ENCODE results near the gene PLA2G15. TPM values are rescaled to one million over a fixed set of nuclear protein-coding genes. Genes with fewer than 3 reads are reported as not detected.
A peak's percentile ranks its signal among the peaks of the same experiment; 100 is the strongest.

PLA2G15 gene
- total and polyA plus RNA-seq, 5 donors from 2014 or later: 7.5 to 10.3 (median 9.4) TPM

- Mint-ChIP-seq H3K27me3 (no peaks in the 10 kb centered on the region), H3K4me3 (peak overlapping the region; percentile 68 to 87 (median 82)), H3K27ac (peak overlapping the region; percentile 93 to 95 (median 93)), H3K36me3 (peaks cover 16% of the 10 kb centered on the region), H3K9me3 (no peaks in the 10 kb centered on the region), H3K4me1 (peaks cover 25 to 82% (median 55%) of the 10 kb centered on the region in 4 donors)
- H3K9me3 ChIP-seq (ENCODE audit: control insufficient read depth in 2 of 2, low read length in 2 of 2): no peaks in the 10 kb centered on the region
- peak overlapping the region; percentile 4 for H3K4me3 ChIP-seq (ENCODE audit: low read depth, low read length)
- no peak for DNase-seq
- H3K27ac ChIP-seq (ENCODE audit: insufficient read depth, low read length, poor library complexity, severe bottlenecking): peak overlapping the region; percentile 82
- peaks cover 81% of the 10 kb centered on the region for H3K4me1 ChIP-seq (ENCODE audit: control insufficient read depth, insufficient read depth, low read length, poor library complexity, severe bottlenecking)
- H3K36me3 ChIP-seq (ENCODE audit: control insufficient read depth, insufficient read depth, low read length): peaks cover 2% of the 10 kb centered on the region
- H3K27me3 ChIP-seq (ENCODE audit: control insufficient read depth, insufficient read depth, low read length): no peaks in the 10 kb centered on the region
- no peak for ATAC-seq (ENCODE audit: low read depth in 2 of 2)
Measured at GRCh38 chr16:68267612-68268405, 22.6 kb downstream of the PLA2G15 start.

GRCh38 chr16:68269793-68270192 is 24.6 kb downstream of the PLA2G15 start:
- Mint-ChIP-seq H3K4me1 (peaks cover 33 to 91% (median 70%) of the 10 kb centered on the region in 4 donors), H3K36me3 (peaks cover 33% of the 10 kb centered on the region), H3K27me3 (no peaks in the 10 kb centered on the region), H3K27ac (peak overlapping the region; percentile 92 to 97 (median 93)), H3K4me3 (peak overlapping the region; percentile 17 to 88 (median 78)), H3K9me3 (no peaks in the 10 kb centered on the region)
- H3K4me3 ChIP-seq (ENCODE audit: low read depth, low read length): peak overlapping the region; percentile 60
- H3K9me3 ChIP-seq (ENCODE audit: control insufficient read depth in 2 of 2, low read length in 2 of 2): no peaks in the 10 kb centered on the region
- peaks cover 94% of the 10 kb centered on the region for H3K4me1 ChIP-seq (ENCODE audit: control insufficient read depth, insufficient read depth, low read length, poor library complexity, severe bottlenecking)
- H3K27ac ChIP-seq (ENCODE audit: insufficient read depth, low read length, poor library complexity, severe bottlenecking): peak overlapping the region; percentile 82
- H3K36me3 ChIP-seq (ENCODE audit: control insufficient read depth, insufficient read depth, low read length): peaks cover 12% of the 10 kb centered on the region
- ATAC-seq (ENCODE audit: low read depth in 2 of 2) (no peak), DNase-seq (no peak)
- no peaks in the 10 kb centered on the region for H3K27me3 ChIP-seq (ENCODE audit: control insufficient read depth, insufficient read depth, low read length)

- Mint-ChIP-seq H3K4me1 (peaks cover 33 to 94% (median 70%) of the 10 kb centered on the region in 4 donors), H3K4me3 (peak overlapping the region in 3 of 4 donors; percentile 22 to 88 (median 48)), H3K36me3 (peaks cover 36% of the 10 kb centered on the region), H3K9me3 (no peaks in the 10 kb centered on the region), H3K27me3 (no peaks in the 10 kb centered on the region), H3K27ac (peak overlapping the region; percentile 71 to 97 (median 93))
- peaks cover 14% of the 10 kb centered on the region for H3K36me3 ChIP-seq (ENCODE audit: control insufficient read depth, insufficient read depth, low read length)
- ATAC-seq (ENCODE audit: low read depth in 2 of 2) (no peak), DNase-seq (no peak)
- peak overlapping the region; percentile 60 for H3K4me3 ChIP-seq (ENCODE audit: low read depth, low read length)
- H3K4me1 ChIP-seq (ENCODE audit: control insufficient read depth, insufficient read depth, low read length, poor library complexity, severe bottlenecking): peaks cover 99% of the 10 kb centered on the region
- no peaks in the 10 kb centered on the region for H3K27me3 ChIP-seq (ENCODE audit: control insufficient read depth, insufficient read depth, low read length)
- H3K9me3 ChIP-seq (ENCODE audit: control insufficient read depth in 2 of 2, low read length in 2 of 2): no peaks in the 10 kb centered on the region
- peak overlapping the region; percentile 82 for H3K27ac ChIP-seq (ENCODE audit: insufficient read depth, low read length, poor library complexity, severe bottlenecking)
Measured at GRCh38 chr16:68270353-68270752, 25.2 kb downstream of the PLA2G15 start.

GRCh38 chr16:68272507-68273209 is 27.5 kb downstream of the PLA2G15 start:
- Mint-ChIP-seq H3K9me3 (no peaks in the 10 kb centered on the region), H3K4me3 (peak overlapping the region; percentile 69 to 88 (median 76)), H3K27me3 (no peaks in the 10 kb centered on the region), H3K27ac (peak overlapping the region; percentile 93 to 98 (median 98)), H3K4me1 (peaks cover 36 to 92% (median 67%) of the 10 kb centered on the region in 4 donors), H3K36me3 (peaks cover 43% of the 10 kb centered on the region)
- DNase-seq: peak; percentile 43 to 73 (median 67)
- ATAC-seq (ENCODE audit: low read depth in 2 of 2): peak; percentile 61
- Histone ChIP-seq H3K36me3 (ENCODE audit: control insufficient read depth, insufficient read depth, low read length) (peaks cover 14% of the 10 kb centered on the region), H3K27me3 (ENCODE audit: control insufficient read depth, insufficient read depth, low read length) (no peaks in the 10 kb centered on the region), H3K4me3 (ENCODE audit: low read depth, low read length) (peak overlapping the region; percentile 65), H3K27ac (ENCODE audit: insufficient read depth, low read length, poor library complexity, severe bottlenecking) (peak overlapping the region; percentile 82), H3K9me3 (ENCODE audit: control insufficient read depth in 2 of 2, low read length in 2 of 2) (no peaks in the 10 kb centered on the region), H3K4me1 (ENCODE audit: control insufficient read depth, insufficient read depth, low read length, poor library complexity, severe bottlenecking) (peaks cover 93% of the 10 kb centered on the region)

- Mint-ChIP-seq H3K27ac (peak overlapping the region; percentile 93 to 98 (median 98)), H3K9me3 (no peaks in the 10 kb centered on the region), H3K4me1 (peaks cover 30 to 84% (median 61%) of the 10 kb centered on the region in 4 donors), H3K27me3 (no peaks in the 10 kb centered on the region), H3K36me3 (peaks cover 38% of the 10 kb centered on the region), H3K4me3 (peak overlapping the region; percentile 69 to 88 (median 76))
- DNase-seq (no peak), ATAC-seq (ENCODE audit: low read depth in 2 of 2) (no peak)
- peaks cover 14% of the 10 kb centered on the region for H3K36me3 ChIP-seq (ENCODE audit: control insufficient read depth, insufficient read depth, low read length)
- peaks cover 89% of the 10 kb centered on the region for H3K4me1 ChIP-seq (ENCODE audit: control insufficient read depth, insufficient read depth, low read length, poor library complexity, severe bottlenecking)
- H3K4me3 ChIP-seq (ENCODE audit: low read depth, low read length): peak overlapping the region; percentile 65
- H3K9me3 ChIP-seq (ENCODE audit: control insufficient read depth in 2 of 2, low read length in 2 of 2): no peaks in the 10 kb centered on the region
- H3K27me3 ChIP-seq (ENCODE audit: control insufficient read depth, insufficient read depth, low read length): no peaks in the 10 kb centered on the region
- H3K27ac ChIP-seq (ENCODE audit: insufficient read depth, low read length, poor library complexity, severe bottlenecking): peak overlapping the region; percentile 82
Measured at GRCh38 chr16:68273459-68273858, 28.3 kb downstream of the PLA2G15 start.

DNA sequence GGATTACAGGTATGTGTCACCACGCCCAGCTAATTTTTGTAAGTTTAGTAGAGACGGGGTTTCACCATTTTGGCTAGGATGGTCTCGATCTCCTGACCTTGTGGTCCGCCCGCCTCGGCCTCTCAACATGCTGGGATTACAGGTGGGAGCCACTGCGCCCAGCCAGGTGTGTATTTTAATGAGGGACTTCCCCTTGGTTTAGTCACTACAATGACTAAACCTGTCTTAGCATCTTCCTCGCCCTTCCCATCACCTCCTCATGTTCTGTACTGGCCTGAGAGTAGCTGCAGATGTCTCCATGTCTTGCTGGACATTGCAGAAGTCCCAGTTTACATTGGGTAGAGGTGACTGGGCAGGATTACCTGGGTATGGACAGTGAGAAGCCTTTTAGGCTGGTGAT is 28.7 kb downstream of the PLA2G15 start:
- no peak for ATAC-seq (ENCODE audit: low read depth in 2 of 2)
- H3K27ac ChIP-seq (ENCODE audit: insufficient read depth, low read length, poor library complexity, severe bottlenecking): peak overlapping the region; percentile 82
- DNase-seq: no peak
- Mint-ChIP-seq H3K4me3 (peak overlapping the region; percentile 50 to 88 (median 71)), H3K9me3 (no peaks in the 10 kb centered on the region), H3K27ac (peak overlapping the region; percentile 93 to 98 (median 98)), H3K36me3 (peaks cover 38% of the 10 kb centered on the region), H3K27me3 (no peaks in the 10 kb centered on the region), H3K4me1 (peaks cover 30 to 81% (median 60%) of the 10 kb centered on the region in 4 donors)
- no peaks in the 10 kb centered on the region for H3K27me3 ChIP-seq (ENCODE audit: control insufficient read depth, insufficient read depth, low read length)
- peak overlapping the region; percentile 60 for H3K4me3 ChIP-seq (ENCODE audit: low read depth, low read length)
- no peaks in the 10 kb centered on the region for H3K9me3 ChIP-seq (ENCODE audit: control insufficient read depth in 2 of 2, low read length in 2 of 2)
- H3K36me3 ChIP-seq (ENCODE audit: control insufficient read depth, insufficient read depth, low read length): peaks cover 14% of the 10 kb centered on the region
- H3K4me1 ChIP-seq (ENCODE audit: control insufficient read depth, insufficient read depth, low read length, poor library complexity, severe bottlenecking): peaks cover 85% of the 10 kb centered on the region

- ATAC-seq (ENCODE audit: low read depth in 2 of 2): no peak
- DNase-seq: no peak
- H3K9me3 Mint-ChIP-seq: no peaks in the 10 kb centered on the region
- peak overlapping the region; percentile 93 to 98 (median 98) for H3K27ac Mint-ChIP-seq
- Histone ChIP-seq H3K9me3 (ENCODE audit: control insufficient read depth in 2 of 2, low read length in 2 of 2) (no peaks in the 10 kb centered on the region), H3K36me3 (ENCODE audit: control insufficient read depth, insufficient read depth, low read length) (peaks cover 14% of the 10 kb centered on the region), H3K27ac (ENCODE audit: insufficient read depth, low read length, poor library complexity, severe bottlenecking) (peak overlapping the region; percentile 82), H3K4me1 (ENCODE audit: control insufficient read depth, insufficient read depth, low read length, poor library complexity, severe bottlenecking) (peaks cover 84% of the 10 kb centered on the region), H3K27me3 (ENCODE audit: control insufficient read depth, insufficient read depth, low read length) (no peaks in the 10 kb centered on the region), H3K4me3 (ENCODE audit: low read depth, low read length) (peak overlapping the region; percentile 60)
- H3K4me1 Mint-ChIP-seq: peaks cover 24 to 81% (median 55%) of the 10 kb centered on the region in 4 donors
- peak overlapping the region; percentile 50 to 88 (median 71) for H3K4me3 Mint-ChIP-seq
- peaks cover 34% of the 10 kb centered on the region for H3K36me3 Mint-ChIP-seq
- H3K27me3 Mint-ChIP-seq: no peaks in the 10 kb centered on the region
Measured at GRCh38 chr16:68274441-68274840, 29.3 kb downstream of the PLA2G15 start.

Measured in CD4-positive, CD25-positive, alpha-beta regulatory T cell (primary cell).